Activated CD4-positive, alpha-beta T cell treated with anti-CD3 and anti-CD28 coated beads, Interleukin-2, amount 50 U/mL, for 48 hours (primary cell): ENCODE results near the gene SLC6A20.

Experiments
- DNase-seq, 2 experiments: peaks; one replicate each; pipeline ENCODE4 v3.0.0-alpha.2; 2020

Gene SLC6A20

GRCh38 chr3:45795882-45796765 lies at the start of gene SLC6A20:
Gene SLC6A20, minus strand, starts transcription at chr3:45796536. Its CDS starts 117 bp downstream, at chr3:45796419.
- peak in 1 of 2 experiments; percentile 18 for DNase-seq

GRCh38 chr3:45844616-45845015 lies 48.3 kb upstream of the SLC6A20 start:
- no peak for DNase-seq

- no peak for DNase-seq
Observed at GRCh38 chr3:45842851-45843625, 46.7 kb upstream of the SLC6A20 start.

GRCh38 chr3:45841757-45842491 lies 45.6 kb upstream of the SLC6A20 start, which contains the start of gene LZTFL1:
Gene LZTFL1, minus strand, starts transcription at chr3:45842119. Its CDS starts 128 bp downstream, at chr3:45841991.
- peak; percentile 87 to 91 for DNase-seq

GRCh38 chr3:45841420-45841756 lies 45.1 kb upstream of the SLC6A20 start:
- no peak for DNase-seq

GRCh38 chr3:45838466-45838865 lies 42.1 kb upstream of the SLC6A20 start:
- no peak for DNase-seq

- DNase-seq: no peak
Observed at GRCh38 chr3:45832699-45833098, 36.4 kb upstream of the SLC6A20 start.

GRCh38 chr3:45830121-45830520 lies 33.8 kb upstream of the SLC6A20 start:
- no peak for DNase-seq

GRCh38 chr3:45826908-45827307 lies 30.6 kb upstream of the SLC6A20 start:
- no peak for DNase-seq

- no peak for DNase-seq
Observed at GRCh38 chr3:45826321-45826720, 30.0 kb upstream of the SLC6A20 start.

- DNase-seq: no peak
Observed at GRCh38 chr3:45821127-45821526, 24.8 kb upstream of the SLC6A20 start.

GRCh38 chr3:45819543-45819942 lies 23.2 kb upstream of the SLC6A20 start:
- DNase-seq: no peak

GRCh38 chr3:45817831-45818522 lies 21.6 kb upstream of the SLC6A20 start:
- DNase-seq: no peak

- no peak for DNase-seq
Observed at GRCh38 chr3:45816544-45816943, 20.2 kb upstream of the SLC6A20 start.

GRCh38 chr3:45814322-45814721 lies 18.0 kb upstream of the SLC6A20 start:
- no peak for DNase-seq

- no peak for DNase-seq
Observed at GRCh38 chr3:45807681-45808540, 11.6 kb upstream of the SLC6A20 start.

- DNase-seq: no peak
Observed at GRCh38 chr3:45807133-45807532, 10.8 kb upstream of the SLC6A20 start.

- DNase-seq: no peak
Observed at GRCh38 chr3:45806072-45806471, 9.7 kb upstream of the SLC6A20 start.

- no peak for DNase-seq
Observed at GRCh38 chr3:45803252-45803935, 7.1 kb upstream of the SLC6A20 start.

- DNase-seq: no peak
Observed at GRCh38 chr3:45802146-45802545, 5.8 kb upstream of the SLC6A20 start.

- DNase-seq: no peak
Observed at GRCh38 chr3:45800611-45801010, 4.3 kb upstream of the SLC6A20 start.
